HG03342 (cell line): ENCODE measurements around the gene ZNF485.
A peak's percentile ranks its signal among the peaks of the same experiment; 100 is the strongest.
"Not testable (repeated sequence)": the region's sequence is repeated elsewhere in the genome, so short reads cannot be mapped to it uniquely, and the experiment has no call there.

Source experiments
- ATAC-seq: cut with Tn5 transposase; IDR thresholded peaks from one replicate; pipeline ENCODE4 v1.9.1; 2021; ENCODE audit warnings: mild to moderate bottlenecking, moderate library complexity; ENCODE audit not compliant: unreplicated experiment

Gene ZNF485

GRCh38 chr10:43606323-43607198, at the start of gene ZNF485:
Gene ZNF485, plus strand, starts transcription at chr10:43606438. Its CDS starts 613 bp downstream, at chr10:43607051.
- ATAC-seq = peak; percentile 99

- ATAC-seq = no peak
Observed at GRCh38 chr10:43557214-43557613, 49.0 kb upstream of the ZNF485 start.

DNA sequence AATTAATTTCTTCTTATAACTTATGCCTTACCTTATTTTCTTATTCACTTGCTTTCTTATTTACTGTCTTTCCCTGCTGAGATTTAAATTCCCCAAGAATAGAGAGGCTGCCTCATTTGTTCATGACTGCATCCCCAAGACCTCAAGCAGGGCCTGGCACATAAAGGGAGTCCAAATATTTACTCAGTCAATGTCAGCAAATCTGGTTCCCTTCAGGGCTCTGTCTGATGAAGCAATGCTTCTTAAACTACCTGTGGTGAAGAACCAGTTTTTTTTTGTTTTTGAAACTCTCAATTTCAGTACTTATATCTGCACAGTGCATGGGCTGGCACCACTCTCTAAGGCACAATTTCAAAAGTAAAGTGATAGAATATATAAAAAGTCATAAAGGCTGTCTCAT, 36.6 kb upstream of the ZNF485 start:
- no peak for ATAC-seq

DNA sequence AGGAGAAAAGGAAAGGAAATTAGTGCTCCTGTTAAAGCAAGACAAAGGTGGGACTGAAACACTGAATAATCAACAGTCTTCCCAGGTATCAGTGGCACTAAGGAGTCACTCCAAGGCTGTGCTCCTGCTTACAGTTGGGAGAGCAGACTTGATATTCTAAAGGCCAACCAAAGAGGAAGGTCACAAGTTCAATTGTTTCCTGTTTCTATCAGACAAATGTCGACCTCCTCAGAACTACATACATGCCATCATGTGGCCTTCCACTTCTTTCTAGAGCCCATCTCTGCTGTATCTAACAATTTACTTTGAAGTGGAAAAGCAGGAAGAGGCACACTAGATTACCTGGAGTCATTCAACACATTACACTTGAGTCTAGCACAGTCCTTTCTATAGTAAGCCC, 35.3 kb upstream of the ZNF485 start:
- ATAC-seq = no peak

DNA sequence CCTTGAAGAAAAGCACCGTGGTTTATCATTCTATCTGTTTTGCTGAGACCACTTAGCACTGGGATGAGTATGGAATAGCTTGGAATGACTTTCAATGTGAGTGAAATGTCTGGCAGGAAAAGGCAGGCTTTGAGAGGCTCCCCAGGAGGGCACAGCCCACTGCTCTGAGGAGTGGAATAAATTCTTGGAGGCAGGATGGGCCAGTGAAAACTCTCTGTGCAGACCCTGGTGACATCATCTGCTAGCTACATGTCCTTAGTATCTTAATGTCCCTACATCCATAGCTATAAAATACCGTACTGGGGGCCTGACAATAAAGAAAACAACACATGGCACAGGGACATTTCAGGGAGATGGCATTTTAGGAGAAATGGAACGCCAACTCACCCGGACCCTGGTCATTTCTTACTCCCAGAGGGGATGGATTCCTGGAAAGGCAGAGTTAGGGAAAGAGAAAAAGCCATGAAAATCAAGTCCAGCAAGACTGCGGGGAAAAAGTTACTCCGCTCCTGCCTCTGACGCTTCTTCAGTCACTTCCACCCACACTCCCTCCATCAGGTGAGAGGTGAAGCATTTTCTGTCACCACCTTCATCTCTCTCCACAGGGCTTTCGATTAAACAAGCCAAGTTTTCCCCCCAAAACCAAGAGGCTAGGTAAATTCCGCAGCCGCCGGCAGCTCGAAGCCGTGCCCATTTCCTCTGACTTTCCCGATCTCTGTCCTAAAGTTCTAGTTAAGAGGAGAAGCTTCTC, 32.8 kb upstream of the ZNF485 start:
- no peak for ATAC-seq

DNA sequence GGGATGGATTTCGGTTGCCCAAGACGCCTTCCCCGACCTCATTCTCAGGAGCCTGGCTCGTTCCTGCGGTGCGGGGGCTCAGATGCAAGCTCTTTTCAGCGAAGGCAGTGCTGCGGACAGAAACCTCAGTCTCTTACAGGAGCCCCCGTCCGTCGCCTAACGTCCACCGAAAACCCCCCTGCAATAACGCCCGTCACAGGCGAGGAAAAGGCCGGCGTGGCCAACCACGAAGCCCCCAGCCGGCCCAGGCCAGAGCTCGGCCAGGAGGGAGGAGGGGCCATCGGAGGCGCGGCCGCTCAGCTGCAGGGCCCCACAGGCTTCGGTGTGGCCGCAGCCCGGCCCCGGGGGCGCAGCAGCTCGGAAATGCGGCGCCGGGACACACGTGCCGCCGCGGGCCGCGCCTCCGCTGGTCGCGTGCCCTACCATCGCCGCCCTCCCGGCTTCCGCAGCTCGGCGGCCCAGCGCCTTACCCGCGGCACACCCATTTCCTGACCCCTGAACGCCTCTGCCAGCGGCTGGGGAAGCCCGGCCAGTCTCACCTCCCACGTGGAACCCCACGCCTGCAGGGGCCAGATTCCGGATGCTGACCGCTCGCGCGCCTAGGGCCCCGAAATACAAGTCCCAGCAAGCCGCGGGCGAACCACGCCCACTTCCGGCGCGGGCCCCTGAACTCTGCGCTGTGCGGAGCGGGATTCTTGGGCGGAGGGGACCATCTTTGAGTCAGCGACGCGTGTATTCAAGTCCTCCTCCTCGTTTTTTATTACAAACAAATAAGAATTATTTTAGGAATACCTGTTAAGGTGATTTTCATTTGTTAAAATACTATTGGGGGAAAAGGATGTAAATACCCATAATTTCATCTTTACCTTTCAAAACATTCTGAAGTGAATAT, 32.0 kb upstream of the ZNF485 start, which contains the start of gene ZNF239:
ZNF239 (minus strand) TSS at position 616 of the 892 bp plus-strand sequence. CDS start 16,537 bp downstream, outside the sequence.
- peak; percentile 94 for ATAC-seq

GRCh38 chr10:43574906-43575305, 31.3 kb upstream of the ZNF485 start:
- ATAC-seq = no peak

- no peak for ATAC-seq
Observed at GRCh38 chr10:43576062-43576461, 30.2 kb upstream of the ZNF485 start.

DNA sequence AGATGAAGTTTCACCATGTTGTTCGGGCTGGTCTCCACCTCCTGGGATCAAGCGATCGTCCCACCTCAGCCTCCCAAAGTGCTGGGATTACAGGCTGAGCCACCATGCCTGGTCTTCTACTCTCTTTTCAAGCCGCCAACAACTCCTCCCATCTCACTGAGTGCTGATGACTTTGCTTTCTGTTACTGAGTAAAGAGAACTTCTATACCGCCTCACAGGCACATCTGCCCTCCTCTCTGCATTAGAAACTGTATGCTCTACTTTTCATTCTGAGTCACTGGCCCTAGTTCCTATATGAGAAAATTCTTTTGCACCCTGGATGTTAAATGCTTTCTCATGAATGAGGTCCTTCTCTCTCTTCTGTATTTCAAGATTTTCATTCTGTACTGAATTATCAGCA, 29.7 kb upstream of the ZNF485 start:
- no peak for ATAC-seq

DNA sequence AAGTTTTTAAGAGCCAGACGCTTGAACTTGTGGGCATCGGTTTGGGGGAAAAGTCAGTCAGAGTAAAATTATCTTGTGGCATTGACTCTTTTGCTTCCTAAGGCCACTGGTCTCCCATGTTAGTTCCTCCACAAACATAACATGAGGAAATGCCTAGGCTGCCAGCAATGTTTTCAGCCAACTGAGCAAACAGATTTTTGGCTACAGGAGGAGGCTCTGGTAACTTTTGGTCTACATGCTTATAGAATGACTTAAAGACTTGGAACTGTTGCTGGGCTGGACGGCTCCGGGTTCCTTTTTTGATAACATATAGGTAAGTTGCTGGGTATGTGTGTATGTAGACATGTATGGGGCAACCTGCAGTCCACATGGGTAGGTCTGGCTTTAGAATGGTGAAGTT, 22.2 kb upstream of the ZNF485 start:
- no peak for ATAC-seq

- no peak for ATAC-seq
Observed at GRCh38 chr10:43585046-43585445, 21.2 kb upstream of the ZNF485 start.

DNA sequence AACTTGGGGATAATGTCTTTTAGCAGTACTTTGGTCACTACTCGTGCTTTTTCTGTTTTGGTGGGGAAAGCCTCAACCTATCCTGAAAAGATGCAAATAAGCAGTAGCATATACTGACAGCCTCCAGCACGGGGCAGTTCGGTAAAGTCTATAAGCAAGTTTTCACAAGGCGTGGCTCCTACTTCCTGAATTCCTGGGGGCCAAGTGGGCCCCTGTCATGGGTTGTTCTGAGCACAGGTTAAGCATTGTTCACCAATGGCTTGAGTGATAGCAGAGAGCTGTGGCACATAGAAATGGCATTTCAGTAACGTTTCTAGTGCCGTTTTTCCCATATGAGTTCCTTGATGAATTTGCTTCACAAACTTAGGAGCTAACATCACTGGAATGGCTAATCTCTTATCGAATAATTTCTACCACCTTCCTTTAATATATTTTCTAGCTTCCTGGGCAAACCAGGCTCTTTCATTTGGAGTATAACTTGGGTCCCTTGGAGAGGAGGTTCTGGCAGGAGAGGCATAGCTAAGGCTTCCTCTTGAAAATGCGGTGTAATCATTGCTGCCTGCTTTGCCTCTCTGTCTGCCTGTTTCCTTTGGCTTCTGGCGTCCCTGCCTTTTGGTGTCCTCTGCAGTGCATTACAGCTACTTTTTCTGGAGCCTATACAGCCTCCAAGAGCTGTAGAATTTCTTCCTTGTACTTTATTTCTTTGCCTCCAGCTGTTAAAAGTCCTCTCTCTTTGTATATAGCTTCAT, 20.1 kb upstream of the ZNF485 start:
- no peak for ATAC-seq

DNA sequence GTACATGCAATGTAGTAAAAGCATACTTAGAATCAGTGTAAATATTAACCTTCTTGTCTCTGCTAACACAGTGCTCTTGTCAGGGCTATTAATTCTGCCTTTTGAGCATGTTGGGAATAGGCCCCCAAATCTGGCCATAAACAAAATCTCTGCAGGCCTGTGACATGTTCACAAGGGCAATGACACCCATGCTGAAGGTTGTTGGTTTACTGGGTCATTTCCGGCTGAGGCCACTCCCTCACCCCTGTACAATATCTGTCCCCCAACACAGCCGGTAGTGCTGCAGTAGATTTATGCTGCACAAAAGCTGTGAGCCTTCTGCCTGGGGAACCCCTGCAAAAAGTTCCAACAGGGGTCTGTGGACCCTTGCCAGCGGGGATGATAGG, 19.5 kb upstream of the ZNF485 start:
- ATAC-seq = not testable (repeated sequence)

- ATAC-seq = no peak
Observed at GRCh38 chr10:43591303-43591904, 14.8 kb upstream of the ZNF485 start.

DNA sequence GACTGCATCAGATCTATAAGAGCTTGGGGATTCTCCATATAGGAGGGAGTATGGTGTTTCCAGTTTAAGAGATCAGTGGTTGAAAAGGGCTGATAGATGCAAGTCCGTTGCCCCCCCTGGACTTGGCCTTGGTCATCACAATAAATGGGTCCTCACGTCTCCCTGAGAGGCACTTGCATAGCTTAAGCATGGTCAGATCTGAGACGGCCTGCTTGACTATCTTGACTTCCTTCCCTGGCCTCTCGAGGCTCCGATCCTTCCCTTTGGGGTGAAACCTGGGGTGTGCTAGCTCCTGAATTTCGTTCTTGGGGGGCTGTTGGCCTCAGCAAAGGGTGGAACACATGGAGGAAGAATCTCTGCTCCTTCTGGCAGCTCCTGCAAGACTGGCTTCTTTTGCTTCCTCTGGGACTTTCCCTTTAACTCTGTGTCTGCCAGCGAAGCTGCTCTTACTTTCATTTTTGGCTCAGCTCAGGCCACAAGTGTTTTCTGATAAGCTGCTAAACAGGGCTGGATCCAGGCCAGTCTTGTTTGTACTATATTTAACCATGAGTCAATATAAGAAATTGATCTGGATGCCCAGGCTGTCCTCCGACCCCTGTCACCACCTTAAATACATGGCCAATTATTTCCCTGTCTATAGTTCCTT, 11.2 kb upstream of the ZNF485 start:
- peak; percentile 95 for ATAC-seq

DNA sequence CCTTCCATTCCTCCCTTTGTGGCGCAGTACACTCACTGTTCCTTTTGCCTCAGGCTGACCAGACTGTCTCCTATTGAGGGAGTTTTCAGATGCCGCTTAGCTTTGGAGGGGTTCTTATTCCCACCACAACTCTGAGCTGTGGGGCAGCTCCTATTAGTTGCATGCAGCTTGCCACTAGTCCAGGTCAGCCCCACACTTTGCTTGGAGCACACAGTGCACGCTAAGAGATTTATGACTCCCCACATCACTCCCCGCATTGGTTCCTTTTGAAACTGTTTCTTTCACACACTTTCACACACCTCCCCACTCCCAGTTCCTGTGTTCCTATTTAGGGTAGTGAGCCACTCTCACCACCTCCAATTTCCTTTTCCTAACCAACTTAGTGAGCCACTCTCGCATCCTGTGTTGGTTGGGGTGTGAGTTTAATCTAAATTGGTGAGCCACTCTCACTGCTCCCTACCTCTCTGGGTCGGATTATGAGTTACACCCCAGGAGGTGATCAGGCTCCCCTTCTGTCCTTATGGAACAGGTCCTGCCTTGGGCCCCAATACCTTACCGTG, 10.4 kb upstream of the ZNF485 start:
- peak; percentile 35 for ATAC-seq

DNA sequence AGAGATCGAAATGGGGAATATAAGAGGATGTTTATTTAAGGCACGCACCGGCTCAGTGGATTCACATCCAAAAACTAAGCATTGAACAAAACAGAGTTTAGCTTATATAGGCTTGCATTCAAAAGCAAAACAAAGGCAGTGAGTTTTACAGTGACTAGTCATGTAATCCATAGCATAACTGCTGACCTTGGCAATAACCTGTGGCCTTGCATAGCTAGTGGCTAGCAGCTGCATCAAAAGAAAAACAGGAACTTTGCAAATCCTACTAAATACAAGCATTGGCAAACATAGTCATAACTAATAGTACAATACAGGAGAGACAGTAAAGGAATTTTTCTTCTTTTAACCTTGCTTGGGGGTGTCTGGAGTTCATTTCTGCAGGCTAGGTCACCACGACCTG, 9.7 kb upstream of the ZNF485 start:
- ATAC-seq = no peak

- ATAC-seq = no peak
Observed at GRCh38 chr10:43598446-43598845, 7.8 kb upstream of the ZNF485 start.

- ATAC-seq = no peak
Observed at GRCh38 chr10:43599333-43599732, 6.9 kb upstream of the ZNF485 start.
